PC-9 (cell line): ENCODE measurements around the gene MAN2A2. TPM values are rescaled to one million over a fixed set of nuclear protein-coding genes. Genes with fewer than 3 reads are reported as not detected.
A peak's percentile ranks its signal among the peaks of the same experiment; 100 is the strongest.

ENCODE experiments used
- BruUV-seq: library from RNA; stranded (reverse); fragments of 400-500 nt; replicated peaks from 2 replicates; lab custom pipeline; 2021; lab: Mats Ljungman, UMichigan
- CTCF ChIA-PET: fragments of 300-600 bp; sonication (Branson Sonifier 250); formaldehyde crosslinking; loops from one replicate; lab custom pipeline; 2022; ENCODE audit warnings: antibody characterized with exemption; lab: Charles Lee
- POLR2A ChIA-PET: fragments of 300-600 bp; sonication (Branson Sonifier 250); formaldehyde crosslinking; loops from one replicate; lab custom pipeline; 2022; ENCODE audit warnings: antibody characterized with exemption; ENCODE audit not compliant: unreplicated experiment; lab: Charles Lee
- DNase-seq, 2 experiments: peaks; one replicate each; pipeline versions ENCODE4 v3.0.0 to v3.0.0-alpha.2; 2015 to 2022; ENCODE audit warnings: mixed read lengths in 1 of 2
- H2AFZ ChIP-seq: fragments of 200-600 bp; sonication (generic); 2 replicates; pipeline ENCODE4 v1.8.1; 2017; ENCODE audit warnings: antibody characterized with exemption
- H3F3A ChIP-seq: fragments of 200-600 bp; sonication (generic); 2 replicates; pipeline ENCODE4 v1.8.1; 2017; ENCODE audit warnings: antibody characterized with exemption, mild to moderate bottlenecking, low read depth; ENCODE audit not compliant: insufficient read depth
- H3K27ac ChIP-seq: fragments of 200-600 bp; sonication (generic); 2 replicates; pipeline ENCODE4 v1.6.1; 2016; ENCODE audit warnings: mixed run types
- H3K27me3 ChIP-seq: fragments of 200-600 bp; sonication (generic); 2 replicates; pipeline ENCODE4 v1.6.1; 2016; ENCODE audit warnings: low read depth, mixed run types; ENCODE audit not compliant: insufficient read depth
- H3K36me3 ChIP-seq: fragments of 200-600 bp; sonication (generic); 2 replicates; pipeline ENCODE4 v1.6.1; 2016; ENCODE audit warnings: low read depth, mixed run types
- H3K4me1 ChIP-seq: fragments of 200-600 bp; sonication (generic); replicated peaks from 2 replicates; pipeline ENCODE4 v1.6.1; 2016; ENCODE audit warnings: mixed run types; ENCODE audit not compliant: insufficient read depth
- H3K4me2 ChIP-seq: fragments of 200-600 bp; sonication (generic); 2 replicates; pipeline ENCODE4 v1.6.1; 2017; ENCODE audit warnings: mixed run types
- H3K4me3 ChIP-seq: fragments of 200-600 bp; sonication (generic); 2 replicates; pipeline ENCODE4 v1.6.1; 2016; ENCODE audit warnings: mixed run types
- H3K79me2 ChIP-seq: fragments of 200-600 bp; sonication (generic); 2 replicates; pipeline ENCODE4 v1.6.1; 2017; ENCODE audit warnings: low read depth, mixed run types
- H3K9me2 ChIP-seq: fragments of 200-600 bp; sonication (generic); 2 replicates; pipeline ENCODE4 v1.8.1; 2017; ENCODE audit warnings: mild to moderate bottlenecking; ENCODE audit not compliant: insufficient read depth
- H3K9me3 ChIP-seq: fragments of 200-600 bp; sonication (generic); 2 replicates; pipeline ENCODE4 v1.8.1; 2016; ENCODE audit warnings: low read depth; ENCODE audit not compliant: insufficient read depth
- H4K20me1 ChIP-seq: fragments of 200-600 bp; sonication (generic); 2 replicates; pipeline ENCODE4 v1.8.1; 2017; ENCODE audit not compliant: insufficient read depth
- EZH2 ChIP-seq: fragments of 200-600 bp; sonication (generic); IDR thresholded peaks from 2 replicates; pipeline ENCODE4 v1.8.0; 2017; ENCODE audit warnings: antibody characterized with exemption, low read depth
- intact Hi-C: fragments of 100-400 bp; cut with micrococcal nuclease; formaldehyde crosslinking; loops from one replicate; pipeline ENCODE4 v1.10.0; 2022; ENCODE audit not compliant: unreplicated experiment
- total RNA-seq: library from RNA; stranded (reverse); gene quantifications from 2 replicates; pipeline ENCODE4 v1.2.3, GENCODE V29; 2021
- TF ChIP-seq, protein P1 (sequence below): fragments of 200-600 bp; sonication (generic); conservative IDR thresholded peaks from 2 replicates; pipeline ENCODE4 v1.6.1; 2017; ENCODE audit warnings: mixed run types, antibody characterized with exemption, mild to moderate bottlenecking, moderate library complexity

MAN2A2 gene
- total RNA-seq, 1 experiment from 2014 or later, result 27.1 TPM

GRCh38 chr15:90956274-90957030 lies 53.4 kb downstream of the MAN2A2 start:
- POLR2A ChIA-PET, result no interaction called here

GRCh38 chr15:90957031-90957790 lies 54.1 kb downstream of the MAN2A2 start:
- peaks cover 23% of the 10 kb centered on the region for H3F3A ChIP-seq
- H3K9me2 ChIP-seq, result no peaks in the 10 kb centered on the region
- no peak overlapping the region for H3K27ac ChIP-seq
- DNase-seq, result no peak
- ChIA-PET POLR2A (no interaction called here), CTCF (interaction anchor here (0.6 to 1.6 kb wide), 5 partner anchors 11 to 98 kb away, joined by 3 to 10 read pairs (median 5); no protein-coding TSS in a partner anchor)
- no peak for TF ChIP-seq EZH2
- TF ChIP-seq, protein P1, sequence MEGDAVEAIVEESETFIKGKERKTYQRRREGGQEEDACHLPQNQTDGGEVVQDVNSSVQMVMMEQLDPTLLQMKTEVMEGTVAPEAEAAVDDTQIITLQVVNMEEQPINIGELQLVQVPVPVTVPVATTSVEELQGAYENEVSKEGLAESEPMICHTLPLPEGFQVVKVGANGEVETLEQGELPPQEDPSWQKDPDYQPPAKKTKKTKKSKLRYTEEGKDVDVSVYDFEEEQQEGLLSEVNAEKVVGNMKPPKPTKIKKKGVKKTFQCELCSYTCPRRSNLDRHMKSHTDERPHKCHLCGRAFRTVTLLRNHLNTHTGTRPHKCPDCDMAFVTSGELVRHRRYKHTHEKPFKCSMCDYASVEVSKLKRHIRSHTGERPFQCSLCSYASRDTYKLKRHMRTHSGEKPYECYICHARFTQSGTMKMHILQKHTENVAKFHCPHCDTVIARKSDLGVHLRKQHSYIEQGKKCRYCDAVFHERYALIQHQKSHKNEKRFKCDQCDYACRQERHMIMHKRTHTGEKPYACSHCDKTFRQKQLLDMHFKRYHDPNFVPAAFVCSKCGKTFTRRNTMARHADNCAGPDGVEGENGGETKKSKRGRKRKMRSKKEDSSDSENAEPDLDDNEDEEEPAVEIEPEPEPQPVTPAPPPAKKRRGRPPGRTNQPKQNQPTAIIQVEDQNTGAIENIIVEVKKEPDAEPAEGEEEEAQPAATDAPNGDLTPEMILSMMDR, result no peak
- no peaks in the 10 kb centered on the region for H3K9me3 ChIP-seq
- no peak overlapping the region for H2AFZ ChIP-seq
- H3K27me3 ChIP-seq, result no peaks in the 10 kb centered on the region
- H3K79me2 ChIP-seq, result peaks cover 25% of the 10 kb centered on the region
- H4K20me1 ChIP-seq, result peaks cover 1% of the 10 kb centered on the region; the same call in 1 of the 2 replicates
- intact Hi-C loops, result loop anchor here (5.0 kb wide), 2 partner anchors 75 to 315 kb away; no protein-coding TSS in a partner anchor
- no TSS peak for BruUV-seq
- no peaks in the 10 kb centered on the region for H3K36me3 ChIP-seq
- peaks cover 10% of the 10 kb centered on the region for H3K4me1 ChIP-seq
- H3K4me3 ChIP-seq, result no peak overlapping the region
- no peak overlapping the region for H3K4me2 ChIP-seq

More at GRCh38 chr15:90956274-90957030, 53.4 kb downstream of the MAN2A2 start:
- H3K79me2 ChIP-seq, result peaks cover 25% of the 10 kb centered on the region
- no TSS peak for BruUV-seq
- peak in 1 of 2 experiments; percentile 21 for DNase-seq
- CTCF ChIA-PET, result interaction anchor here (0.5 to 1.6 kb wide), 12 partner anchors 12 to 1601 kb away, joined by 3 to 12 read pairs (median 5); partner anchors contain the start of gene PRC1
- TF ChIP-seq, protein P1, result peak; percentile 68
- TF ChIP-seq EZH2, result no peak
- H2AFZ ChIP-seq, result no peak overlapping the region
- H3K27ac ChIP-seq, result no peak overlapping the region
- peak overlapping the region; percentile 83 for H3K4me2 ChIP-seq
- peak overlapping the region; percentile 98 for H3K4me3 ChIP-seq
- no peaks in the 10 kb centered on the region for H3K9me2 ChIP-seq
- no peaks in the 10 kb centered on the region for H3K36me3 ChIP-seq
- H3K27me3 ChIP-seq, result no peaks in the 10 kb centered on the region
- no peaks in the 10 kb centered on the region; the same call in 1 of the 2 replicates for H4K20me1 ChIP-seq
- H3K4me1 ChIP-seq, result peaks cover 10% of the 10 kb centered on the region
- H3F3A ChIP-seq, result peaks cover 18% of the 10 kb centered on the region
- intact Hi-C loops, result loop anchor here (5.0 kb wide), 2 partner anchors 76 to 316 kb away; no protein-coding TSS in a partner anchor
- no peaks in the 10 kb centered on the region for H3K9me3 ChIP-seq

DNA sequence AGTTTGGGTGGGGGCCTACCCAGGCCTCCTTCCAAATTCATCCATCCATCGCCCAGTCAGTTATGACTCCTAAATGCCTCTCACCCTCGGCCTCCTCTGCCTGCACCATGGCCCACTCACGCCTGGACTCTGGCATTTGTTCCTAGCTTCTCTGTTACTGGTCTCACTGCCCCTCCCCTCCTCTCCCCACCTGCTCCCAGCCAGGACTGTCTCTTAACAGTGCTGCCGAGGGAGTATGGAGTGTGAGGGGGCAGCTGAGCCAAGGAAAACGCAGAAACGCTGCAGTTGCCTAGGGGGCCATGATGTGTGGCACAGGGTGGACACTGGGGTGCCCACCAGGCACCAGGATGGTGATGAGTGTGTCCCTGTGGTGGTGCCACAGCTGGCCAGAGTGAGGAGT lies 54.7 kb downstream of the MAN2A2 start:
- ChIA-PET POLR2A (no interaction called here), CTCF (no interaction called here)
- no peak overlapping the region for H3K4me2 ChIP-seq
- H2AFZ ChIP-seq, result no peak overlapping the region
- no peaks in the 10 kb centered on the region for H3K36me3 ChIP-seq
- H3F3A ChIP-seq, result peaks cover 29% of the 10 kb centered on the region
- H3K27me3 ChIP-seq, result no peaks in the 10 kb centered on the region
- intact Hi-C loops, result loop anchor here (5.0 kb wide), 2 partner anchors 75 to 315 kb away; no protein-coding TSS in a partner anchor
- H3K9me2 ChIP-seq, result no peaks in the 10 kb centered on the region
- peaks cover 25% of the 10 kb centered on the region for H3K79me2 ChIP-seq
- no peak overlapping the region for H3K4me3 ChIP-seq
- DNase-seq, result no peak
- peaks cover 10% of the 10 kb centered on the region for H3K4me1 ChIP-seq
- no peak overlapping the region for H3K27ac ChIP-seq
- no TSS peak for BruUV-seq
- H4K20me1 ChIP-seq, result peaks cover 4% of the 10 kb centered on the region; the same call in 1 of the 2 replicates
- TF ChIP-seq, protein P1, result no peak
- no peak for TF ChIP-seq EZH2
- H3K9me3 ChIP-seq, result no peaks in the 10 kb centered on the region
